GM08714 (cell line): ENCODE measurements around the gene UQCRFS1.

Experiments used
- H3K4me3 ChIP-seq: fragments of 200-500 bp; sonication (Bioruptor generic); 2 replicates; pipeline ENCODE4 v1.5.1; 2014; ENCODE audit warnings: mild to moderate bottlenecking, low read length, inconsistent platforms
- ZNF274 ChIP-seq: IDR thresholded peaks from 2 replicates; pipeline ENCODE4 v1.6.1; 2012; ENCODE audit warnings: mild to moderate bottlenecking, low read depth, low read length

The UQCRFS1 gene

DNA sequence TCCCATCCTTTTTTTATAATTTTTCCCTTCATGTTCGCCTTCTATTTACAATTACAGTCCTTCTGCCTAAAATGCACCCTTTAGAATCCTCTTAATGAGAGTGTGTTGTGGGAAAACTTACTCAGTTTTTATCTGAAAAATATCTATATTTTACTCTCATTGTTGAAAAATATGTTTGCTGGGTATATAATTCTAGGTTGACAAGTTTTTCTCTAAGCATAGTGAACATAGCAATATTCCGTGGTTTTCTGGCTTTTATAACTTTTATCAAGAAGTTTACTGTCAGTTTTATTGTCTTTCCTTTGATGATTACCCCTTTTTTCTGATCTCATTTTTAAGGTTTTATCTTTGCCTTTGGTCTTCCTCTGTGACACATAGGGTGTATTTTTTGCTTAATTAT is 57.3 kb downstream of the UQCRFS1 start:
- H3K4me3 ChIP-seq, result no peak overlapping the region

More for the DNA sequence above, 57.3 kb downstream of the UQCRFS1 start:
- no peak for TF ChIP-seq ZNF274
